NCI-H2171 treated with DMSO at 0.1 percent for 48 hours (cell line): ENCODE measurements around the gene TMIGD2.

Source experiments
- DNase-seq: peaks from one replicate; lab custom pipeline; 2025; lab: John Stamatoyannopoulos, UW

TMIGD2 gene

DNA sequence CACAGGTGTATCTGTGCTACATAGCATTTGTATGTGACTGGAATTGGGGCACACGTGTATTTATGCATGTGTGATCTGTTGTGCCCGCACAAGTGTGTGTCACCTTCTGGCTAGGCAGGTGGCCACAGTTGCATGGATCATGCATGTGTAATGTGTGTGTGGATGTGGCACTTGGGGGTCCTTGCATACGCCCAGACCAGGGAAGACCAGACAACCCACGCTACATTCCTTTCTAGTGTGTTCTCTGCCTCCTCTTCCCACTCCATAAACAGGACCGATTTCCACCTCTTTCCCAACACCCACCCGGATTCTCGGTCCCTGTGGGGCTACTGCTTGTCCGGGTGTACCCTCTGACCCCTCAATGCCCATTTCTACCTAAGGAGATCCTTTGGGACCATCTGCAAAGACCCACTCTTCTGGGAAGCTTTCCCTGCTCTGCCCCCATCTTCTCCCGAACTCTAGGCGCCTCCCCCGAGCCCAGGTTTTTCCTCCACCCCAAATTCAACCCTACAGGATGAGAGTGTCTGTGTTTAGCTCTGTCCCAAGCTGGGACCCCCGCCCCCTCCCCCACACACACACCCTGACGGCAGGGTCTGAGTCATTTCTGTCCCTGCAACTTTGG, 24.1 kb upstream of the TMIGD2 start:
- DNase-seq: no peak

- DNase-seq: no peak
These were observed 22.0 kb upstream of the TMIGD2 start for GRCh38 chr19:4324228-4324627.

GRCh38 chr19:4323692-4324091, 21.5 kb upstream of the TMIGD2 start:
- DNase-seq: no peak

DNA sequence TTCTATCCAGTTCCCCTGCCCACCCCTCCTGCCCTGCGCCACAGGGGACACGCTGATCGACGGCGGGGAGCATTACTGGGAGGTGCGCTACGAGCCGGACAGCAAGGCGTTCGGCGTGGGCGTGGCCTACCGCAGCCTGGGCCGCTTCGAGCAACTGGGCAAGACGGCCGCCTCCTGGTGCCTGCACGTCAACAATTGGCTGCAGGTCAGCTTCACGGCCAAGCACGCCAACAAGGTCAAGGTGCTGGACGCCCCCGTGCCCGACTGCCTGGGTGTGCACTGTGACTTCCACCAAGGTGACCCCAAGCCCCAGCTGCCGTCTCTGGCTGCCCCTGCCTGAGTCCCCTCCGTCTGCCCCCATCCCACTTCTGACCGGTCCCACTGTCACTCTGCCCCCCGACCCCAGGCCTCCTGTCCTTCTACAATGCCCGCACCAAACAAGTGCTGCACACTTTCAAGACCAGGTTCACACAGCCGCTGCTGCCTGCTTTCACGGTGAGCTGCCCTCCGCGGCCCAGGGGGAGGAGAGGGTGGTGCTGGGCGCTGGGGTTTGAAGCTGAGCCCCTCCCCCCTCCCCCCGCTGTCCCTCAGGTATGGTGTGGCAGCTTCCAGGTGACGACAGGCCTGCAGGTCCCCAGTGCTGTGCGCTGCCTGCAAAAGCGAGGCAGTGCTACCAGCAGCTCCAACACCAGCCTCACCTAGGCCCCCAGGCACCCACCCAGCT, 20.9 kb upstream of the TMIGD2 start:
- DNase-seq: no peak

- DNase-seq: no peak
These were observed 18.2 kb upstream of the TMIGD2 start for GRCh38 chr19:4320419-4320818.

- DNase-seq: no peak
These were observed 17.0 kb upstream of the TMIGD2 start for GRCh38 chr19:4319067-4319718.

DNA sequence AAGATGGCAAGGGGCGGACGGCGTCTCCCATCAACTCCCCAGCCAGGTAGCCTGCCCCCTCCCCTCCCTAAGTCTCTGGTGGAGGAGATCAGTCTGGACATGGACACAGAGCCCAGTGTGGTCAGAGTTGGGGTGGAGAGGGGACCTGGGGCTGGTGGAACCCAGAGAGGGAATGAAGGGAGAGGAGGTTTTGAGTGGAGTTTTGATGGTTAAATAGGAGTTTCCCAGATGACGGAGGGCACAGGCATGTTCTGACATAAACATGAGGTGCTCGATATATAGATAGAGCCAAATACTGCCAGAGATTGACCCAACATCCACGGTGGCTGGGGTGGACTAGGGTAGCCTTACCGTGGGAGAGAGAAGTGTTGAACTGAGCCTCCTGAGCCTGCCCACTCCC, 16.3 kb upstream of the TMIGD2 start:
- no peak for DNase-seq

DNA sequence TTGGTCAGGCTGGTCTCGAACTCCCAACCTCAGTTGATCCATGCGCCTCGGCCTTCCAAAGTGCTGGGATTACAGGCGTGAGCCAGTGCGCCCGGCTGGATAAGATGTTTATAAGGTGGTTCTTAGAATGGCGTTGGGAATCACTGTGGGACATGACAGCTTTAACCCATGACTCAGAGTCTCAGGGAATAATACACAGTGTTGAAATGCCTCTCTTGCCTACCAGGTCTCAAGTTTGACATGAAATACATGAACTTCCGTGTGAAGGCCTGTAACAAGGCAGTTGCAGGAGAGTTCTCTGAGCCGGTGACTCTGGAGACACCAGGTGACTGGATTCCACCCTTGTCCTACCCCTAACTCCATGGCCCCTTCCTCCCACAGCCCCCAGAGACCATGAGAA, 14.8 kb upstream of the TMIGD2 start:
- no peak for DNase-seq

DNA sequence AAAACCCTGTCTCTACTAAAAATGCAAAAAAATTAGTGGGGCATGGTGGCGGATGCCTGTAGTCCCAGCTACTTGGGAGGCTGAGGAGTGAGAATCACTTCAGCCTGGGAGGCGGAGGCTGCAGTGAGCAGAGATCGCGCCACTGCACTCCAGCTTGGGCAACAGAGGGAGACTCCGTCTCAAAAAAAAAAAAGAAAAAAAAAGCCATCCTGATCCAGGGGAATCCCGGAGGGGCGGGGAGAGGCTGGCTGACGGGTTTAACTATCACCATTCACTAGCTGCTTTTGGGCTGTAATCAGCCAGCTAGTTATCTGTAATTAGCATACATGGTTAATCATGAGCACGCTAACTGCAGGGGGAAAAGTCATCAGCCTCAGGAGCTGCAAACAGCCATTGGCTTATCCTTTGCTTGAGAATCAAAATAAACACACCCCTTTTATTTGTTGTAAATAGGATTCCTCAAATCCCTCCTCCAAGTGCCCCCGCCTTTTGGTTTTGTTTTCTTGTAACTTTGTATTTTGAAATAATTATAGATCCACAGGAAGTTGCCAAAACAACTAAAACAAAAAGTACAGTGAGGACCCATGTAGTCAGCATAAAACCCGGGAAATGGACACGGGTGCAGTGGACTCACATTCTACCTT, 11.8 kb upstream of the TMIGD2 start:
- no peak for DNase-seq

DNA sequence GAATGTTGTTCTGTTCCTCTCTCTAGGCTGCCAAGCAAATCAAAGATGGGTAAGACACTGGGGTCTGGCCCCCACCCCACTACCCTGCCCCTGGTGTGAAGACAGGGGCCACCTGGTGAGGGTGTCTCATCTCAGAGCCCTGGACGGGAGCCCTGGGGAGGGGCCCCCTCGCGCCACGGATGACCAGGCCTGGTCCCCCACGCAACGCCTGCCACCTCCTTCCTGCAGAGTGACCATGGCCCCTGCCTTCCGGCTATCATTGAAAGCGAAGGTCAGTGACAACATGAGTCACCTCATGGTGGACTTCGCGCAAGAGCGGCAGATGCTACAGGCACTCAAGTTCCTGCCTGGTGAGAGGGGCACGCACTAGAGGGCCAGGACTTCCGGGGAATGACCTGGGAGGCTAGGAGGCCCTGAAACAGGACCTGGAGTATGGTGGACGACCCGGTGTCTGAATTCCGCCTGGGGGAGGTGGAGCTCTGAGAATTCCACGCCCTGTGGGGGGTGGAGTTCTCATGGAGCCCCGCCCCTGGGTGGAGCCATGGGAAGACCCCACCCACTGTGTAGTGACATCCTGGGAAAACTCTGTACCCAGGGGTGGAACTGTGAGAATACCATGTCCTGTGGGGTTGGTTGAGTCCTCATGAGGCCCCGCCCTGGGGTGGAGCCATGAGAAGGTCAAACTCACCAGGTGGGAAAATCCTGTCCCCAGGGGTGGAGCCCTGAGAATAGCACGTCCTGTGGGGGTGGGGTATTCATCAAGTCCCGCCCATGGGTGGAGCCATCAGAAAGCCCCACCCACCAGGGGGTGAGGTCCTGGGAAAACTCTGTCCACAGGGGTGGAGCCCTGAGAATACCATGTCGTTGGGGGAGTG, 8.3 kb upstream of the TMIGD2 start:
- DNase-seq: no peak

DNA sequence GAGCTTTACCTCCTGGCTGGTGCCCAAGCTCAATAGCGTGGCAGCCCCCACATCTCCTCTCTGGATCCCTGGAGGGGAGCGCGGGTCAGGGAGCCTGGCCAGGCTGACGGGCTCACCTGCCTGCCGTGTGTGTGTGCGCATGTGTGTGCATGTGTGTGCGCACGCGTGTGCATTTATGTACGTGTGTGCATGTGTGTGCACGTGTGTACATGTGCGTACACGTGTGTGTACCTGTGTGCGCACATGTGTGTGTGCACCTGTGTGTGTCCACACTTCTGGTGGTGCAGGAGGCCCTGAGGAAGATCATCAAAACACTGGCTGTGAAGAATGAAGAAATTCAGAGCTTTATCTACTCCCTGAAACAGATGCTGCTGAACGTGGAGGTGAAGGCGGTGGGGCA, 3.5 kb upstream of the TMIGD2 start:
- DNase-seq: no peak

- peak; percentile 14 for DNase-seq
These were observed 3.0 kb upstream of the TMIGD2 start for GRCh38 chr19:4305257-4305612.

DNA sequence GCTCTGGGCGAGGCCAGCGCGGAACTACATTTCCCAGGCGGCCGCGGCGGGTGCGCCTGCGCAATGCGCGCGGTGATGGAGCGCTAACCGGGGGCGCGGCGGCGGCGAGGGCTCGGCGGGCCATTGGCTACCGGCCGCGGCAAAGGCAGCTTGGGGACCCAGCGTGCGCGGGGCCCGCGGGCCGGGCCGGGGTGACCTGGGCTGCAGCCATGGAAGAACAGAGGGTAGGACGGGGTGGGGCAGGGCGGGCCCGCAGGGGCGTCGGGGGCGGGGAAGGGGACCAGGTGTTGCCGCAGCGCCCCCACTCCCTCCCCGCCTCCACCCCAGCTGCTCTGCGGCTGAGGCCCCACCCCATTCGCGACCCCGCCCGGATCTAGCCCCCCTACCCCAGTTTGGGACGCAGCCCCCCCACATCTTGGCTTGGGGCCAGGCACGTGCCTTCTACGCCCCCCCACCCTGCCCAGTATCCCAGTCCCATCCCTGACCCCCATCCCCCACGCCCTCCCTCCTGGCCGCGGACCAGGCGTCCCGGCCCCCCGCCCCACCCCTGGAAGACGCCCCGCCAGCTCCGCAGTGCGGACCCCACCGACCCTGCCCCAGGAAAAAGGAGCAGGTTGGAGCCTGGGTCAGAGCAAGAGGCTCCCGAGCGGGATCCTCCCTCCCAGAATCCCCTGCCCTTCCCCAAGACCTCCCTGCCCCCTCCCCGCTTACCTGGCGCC, 2.5 kb upstream of the TMIGD2 start, which contains the start of gene FSD1:
TSS of gene FSD1 (plus strand) at position 61 of the 719 bp plus-strand sequence. CDS start at position 210, 149 bp downstream.
- DNase-seq: peak; percentile 84

DNA sequence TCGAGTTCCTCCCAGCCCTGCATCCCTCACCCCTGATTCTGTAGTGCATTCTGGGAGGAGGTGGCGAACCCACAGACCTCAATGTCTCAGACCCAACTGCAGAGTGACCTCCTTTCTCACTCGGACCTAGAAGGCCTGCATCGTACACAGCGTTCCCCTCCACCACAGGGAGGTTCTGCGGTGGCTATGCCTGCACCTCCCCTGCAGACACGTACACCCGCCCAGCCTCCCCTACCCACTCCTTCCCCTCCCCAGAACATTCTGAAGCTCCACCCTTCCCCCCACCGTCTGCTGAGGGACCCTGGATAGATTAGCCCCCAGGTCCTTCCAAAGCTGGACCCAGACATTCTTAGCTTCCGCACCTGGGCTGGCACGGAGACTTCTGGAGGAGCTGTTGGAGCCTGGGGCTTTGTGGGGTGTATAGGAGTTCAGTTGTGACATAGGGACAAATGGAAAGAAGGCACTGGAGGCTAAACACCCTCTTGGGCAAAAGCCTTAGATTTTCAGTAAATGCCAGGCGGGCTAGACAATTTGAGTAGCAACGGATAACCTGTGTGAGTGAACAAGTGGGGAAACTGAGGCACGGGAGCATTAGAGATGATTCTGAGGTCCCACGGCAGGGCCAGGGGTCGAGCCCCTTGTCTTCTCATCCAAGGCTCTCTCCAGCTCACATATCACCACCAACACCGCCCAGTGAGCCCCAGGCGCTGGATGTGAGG, 1.8 kb upstream of the TMIGD2 start:
- no peak for DNase-seq

DNA sequence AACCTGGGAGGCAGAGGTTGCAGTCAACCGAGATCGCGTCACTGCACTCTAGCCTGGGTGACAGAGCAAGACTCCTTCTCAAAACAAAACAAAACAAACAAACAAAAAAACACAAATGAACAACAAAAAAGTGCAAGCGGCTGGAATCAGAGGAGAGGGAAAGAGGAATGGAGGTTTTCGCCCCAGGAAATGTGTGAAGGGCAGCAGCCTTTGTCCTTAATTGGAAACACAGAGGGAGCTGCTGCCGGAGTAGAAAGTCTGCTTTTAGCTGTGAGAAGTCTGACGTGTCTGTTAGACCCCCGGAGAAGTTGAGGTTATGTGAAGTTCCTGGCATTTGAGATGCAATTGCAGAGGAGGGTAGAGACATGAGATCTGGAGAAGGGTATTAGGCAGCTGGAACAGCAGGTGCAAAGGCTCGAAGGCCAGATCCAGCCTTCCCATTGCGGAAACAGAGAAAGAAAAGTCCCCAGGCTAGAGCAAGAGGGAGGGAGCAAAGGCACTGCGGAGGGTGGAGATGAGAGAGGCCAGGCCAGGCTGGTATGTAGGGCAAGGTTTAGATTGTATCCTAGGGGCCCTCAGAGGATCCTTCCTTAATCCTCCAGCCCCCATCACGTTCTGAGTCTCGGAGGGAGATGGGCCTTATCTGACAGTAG, 473 bp downstream of the TMIGD2 start:
- DNase-seq: no peak

GRCh38 chr19:4300589-4300988, 1.6 kb downstream of the TMIGD2 start:
- no peak for DNase-seq

DNA sequence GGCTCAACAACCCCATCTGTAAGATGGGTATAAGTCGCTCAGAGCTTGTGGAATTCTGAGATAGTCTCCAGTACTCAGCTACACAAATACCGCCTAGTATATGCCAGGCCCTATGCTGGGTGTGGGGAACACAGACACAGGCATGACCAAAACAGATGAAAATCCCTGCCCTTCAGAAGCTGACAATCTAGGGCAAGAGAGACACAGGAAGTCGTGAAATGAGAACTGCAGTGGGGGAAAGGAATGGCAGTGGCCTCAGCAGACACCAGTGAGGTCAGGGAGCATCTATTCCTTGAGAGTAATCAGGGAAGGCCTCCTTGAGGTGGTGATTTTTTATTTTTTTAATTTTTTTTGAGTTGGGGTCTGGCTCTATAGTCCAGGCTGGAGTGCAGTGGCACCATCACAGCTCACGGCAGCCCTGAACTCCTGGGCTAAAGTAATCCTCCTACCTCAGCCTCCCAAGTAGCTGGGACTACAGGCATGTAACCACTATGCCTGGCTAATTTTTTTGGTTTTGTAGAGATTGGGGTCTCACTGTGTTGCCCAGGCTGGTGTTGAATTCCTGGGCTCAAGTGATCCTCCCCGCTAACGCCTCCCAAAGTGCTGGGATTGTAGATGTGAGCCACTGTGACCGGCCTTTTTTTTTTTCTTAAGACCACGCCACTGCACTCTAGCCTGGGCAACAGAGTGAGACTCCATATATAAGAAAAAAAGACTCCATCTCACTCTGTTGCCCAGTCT, 3.2 kb downstream of the TMIGD2 start:
- no peak for DNase-seq

GRCh38 chr19:4297901-4298809, 4.0 kb downstream of the TMIGD2 start:
- no peak for DNase-seq
